Skeletal muscle cell (primary cell): Measurements from ENCODE around the gene OR10A6.
A peak's percentile ranks its signal among the peaks of the same experiment; 100 is the strongest.

Experiments used
- DNase-seq: peaks from one replicate; pipeline ENCODE4 v3.0.0-alpha.2; 2010; ENCODE audit warnings: low read depth
- H3K4me3 ChIP-seq: 2 replicates; pipeline ENCODE4 v1.5.1; 2011; ENCODE audit warnings: low read depth, mild to moderate bottlenecking, control low read depth, low read length, moderate library complexity

Gene OR10A6

GRCh38 chr11:7911011-7911410, 20.1 kb downstream of the OR10A6 start:
- H3K4me3 ChIP-seq, result no peak overlapping the region
- DNase-seq, result no peak

- H3K4me3 ChIP-seq, result no peak overlapping the region
- DNase-seq, result no peak
Measured at GRCh38 chr11:7910286-7910788, 20.7 kb downstream of the OR10A6 start.

GRCh38 chr11:7909585-7910285, 21.3 kb downstream of the OR10A6 start:
- no peak overlapping the region for H3K4me3 ChIP-seq
- DNase-seq, result no peak

- no peak for DNase-seq
- H3K4me3 ChIP-seq, result no peak overlapping the region
Measured at GRCh38 chr11:7907121-7907520, 23.9 kb downstream of the OR10A6 start.

- H3K4me3 ChIP-seq, result no peak overlapping the region
- no peak for DNase-seq
Measured at GRCh38 chr11:7906481-7906880, 24.6 kb downstream of the OR10A6 start.

GRCh38 chr11:7905961-7906429, 25.1 kb downstream of the OR10A6 start:
- DNase-seq, result no peak
- H3K4me3 ChIP-seq, result no peak overlapping the region

GRCh38 chr11:7905549-7905948, 25.5 kb downstream of the OR10A6 start:
- DNase-seq, result no peak
- no peak overlapping the region for H3K4me3 ChIP-seq

- no peak for DNase-seq
- H3K4me3 ChIP-seq, result no peak overlapping the region
Measured at GRCh38 chr11:7904917-7905316, 26.2 kb downstream of the OR10A6 start.

GRCh38 chr11:7903940-7904339, 27.1 kb downstream of the OR10A6 start:
- DNase-seq, result no peak
- H3K4me3 ChIP-seq, result no peak overlapping the region

- H3K4me3 ChIP-seq, result no peak overlapping the region
- DNase-seq, result no peak
Measured at GRCh38 chr11:7901319-7901854, 29.7 kb downstream of the OR10A6 start.

GRCh38 chr11:7900686-7901085, 30.4 kb downstream of the OR10A6 start:
- H3K4me3 ChIP-seq, result no peak overlapping the region
- DNase-seq, result no peak

GRCh38 chr11:7899418-7899817, 31.6 kb downstream of the OR10A6 start:
- no peak for DNase-seq
- H3K4me3 ChIP-seq, result no peak overlapping the region

GRCh38 chr11:7898666-7899283, 32.3 kb downstream of the OR10A6 start:
- no peak for DNase-seq
- H3K4me3 ChIP-seq, result no peak overlapping the region

GRCh38 chr11:7896009-7896785, 34.9 kb downstream of the OR10A6 start:
- DNase-seq, result no peak
- H3K4me3 ChIP-seq, result no peak overlapping the region

GRCh38 chr11:7894251-7894650, 36.8 kb downstream of the OR10A6 start:
- no peak for DNase-seq
- H3K4me3 ChIP-seq, result no peak overlapping the region

- no peak overlapping the region for H3K4me3 ChIP-seq
- no peak for DNase-seq
Measured at GRCh38 chr11:7893796-7894195, 37.3 kb downstream of the OR10A6 start.

GRCh38 chr11:7892840-7893254, 38.2 kb downstream of the OR10A6 start:
- no peak overlapping the region for H3K4me3 ChIP-seq
- no peak for DNase-seq

- no peak overlapping the region for H3K4me3 ChIP-seq
- DNase-seq, result peak; percentile 72
Measured at GRCh38 chr11:7892059-7892699, 38.9 kb downstream of the OR10A6 start.

- no peak overlapping the region for H3K4me3 ChIP-seq
- DNase-seq, result no peak
Measured at GRCh38 chr11:7890417-7891172, 40.5 kb downstream of the OR10A6 start.
